Measurements from ENCODE around the gene PLBD2.

The PLBD2 gene, protein sequence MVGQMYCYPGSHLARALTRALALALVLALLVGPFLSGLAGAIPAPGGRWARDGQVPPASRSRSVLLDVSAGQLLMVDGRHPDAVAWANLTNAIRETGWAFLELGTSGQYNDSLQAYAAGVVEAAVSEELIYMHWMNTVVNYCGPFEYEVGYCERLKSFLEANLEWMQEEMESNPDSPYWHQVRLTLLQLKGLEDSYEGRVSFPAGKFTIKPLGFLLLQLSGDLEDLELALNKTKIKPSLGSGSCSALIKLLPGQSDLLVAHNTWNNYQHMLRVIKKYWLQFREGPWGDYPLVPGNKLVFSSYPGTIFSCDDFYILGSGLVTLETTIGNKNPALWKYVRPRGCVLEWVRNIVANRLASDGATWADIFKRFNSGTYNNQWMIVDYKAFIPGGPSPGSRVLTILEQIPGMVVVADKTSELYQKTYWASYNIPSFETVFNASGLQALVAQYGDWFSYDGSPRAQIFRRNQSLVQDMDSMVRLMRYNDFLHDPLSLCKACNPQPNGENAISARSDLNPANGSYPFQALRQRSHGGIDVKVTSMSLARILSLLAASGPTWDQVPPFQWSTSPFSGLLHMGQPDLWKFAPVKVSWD

DNA sequence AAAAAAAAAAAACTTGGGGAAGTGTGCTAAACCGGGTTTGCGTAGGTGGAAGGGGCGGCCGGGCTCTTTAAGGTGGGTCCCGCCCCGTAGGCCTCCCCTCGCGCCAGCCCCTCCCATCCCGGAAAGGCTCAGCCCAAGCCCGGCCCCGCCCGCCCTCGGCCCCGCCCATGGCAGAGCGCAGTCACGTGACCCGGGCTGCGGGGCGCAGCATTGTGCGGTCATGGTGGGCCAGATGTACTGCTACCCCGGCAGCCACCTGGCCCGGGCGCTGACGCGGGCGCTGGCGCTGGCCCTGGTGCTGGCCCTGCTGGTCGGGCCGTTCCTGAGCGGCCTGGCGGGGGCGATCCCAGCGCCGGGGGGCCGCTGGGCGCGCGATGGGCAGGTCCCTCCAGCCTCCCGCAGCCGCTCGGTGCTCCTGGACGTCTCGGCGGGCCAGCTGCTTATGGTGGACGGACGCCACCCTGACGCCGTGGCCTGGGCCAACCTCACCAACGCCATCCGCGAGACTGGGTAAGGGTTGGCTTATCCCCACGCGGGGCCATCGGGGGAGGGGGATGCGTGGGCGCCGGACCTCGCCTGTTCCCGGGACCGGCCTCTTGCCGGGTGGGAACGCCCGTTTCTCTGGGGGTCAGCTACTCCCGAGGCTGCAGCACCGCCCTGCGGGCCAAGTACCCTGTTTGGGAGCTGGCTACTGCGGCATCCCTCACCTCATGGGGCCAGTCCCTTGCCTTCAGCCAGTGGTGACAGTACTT is at the start of gene PLBD2:
Gene PLBD2 (plus strand): TSS at position 207 of the 752 bp plus-strand sequence. CDS start 14 bp downstream, at position 221.
- TF ChIP-seq, protein P1, sequence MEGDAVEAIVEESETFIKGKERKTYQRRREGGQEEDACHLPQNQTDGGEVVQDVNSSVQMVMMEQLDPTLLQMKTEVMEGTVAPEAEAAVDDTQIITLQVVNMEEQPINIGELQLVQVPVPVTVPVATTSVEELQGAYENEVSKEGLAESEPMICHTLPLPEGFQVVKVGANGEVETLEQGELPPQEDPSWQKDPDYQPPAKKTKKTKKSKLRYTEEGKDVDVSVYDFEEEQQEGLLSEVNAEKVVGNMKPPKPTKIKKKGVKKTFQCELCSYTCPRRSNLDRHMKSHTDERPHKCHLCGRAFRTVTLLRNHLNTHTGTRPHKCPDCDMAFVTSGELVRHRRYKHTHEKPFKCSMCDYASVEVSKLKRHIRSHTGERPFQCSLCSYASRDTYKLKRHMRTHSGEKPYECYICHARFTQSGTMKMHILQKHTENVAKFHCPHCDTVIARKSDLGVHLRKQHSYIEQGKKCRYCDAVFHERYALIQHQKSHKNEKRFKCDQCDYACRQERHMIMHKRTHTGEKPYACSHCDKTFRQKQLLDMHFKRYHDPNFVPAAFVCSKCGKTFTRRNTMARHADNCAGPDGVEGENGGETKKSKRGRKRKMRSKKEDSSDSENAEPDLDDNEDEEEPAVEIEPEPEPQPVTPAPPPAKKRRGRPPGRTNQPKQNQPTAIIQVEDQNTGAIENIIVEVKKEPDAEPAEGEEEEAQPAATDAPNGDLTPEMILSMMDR (IDR thresholded peaks at IDR 0.05; ENCODE audit: control insufficient read depth, extremely low read depth, insufficient read depth) = 0 out of 2 replicates have a peak, but pooled peaks have one; percentile 8
- peak; percentile 63 for DNase-seq (ENCODE audit: low read depth)

DNA sequence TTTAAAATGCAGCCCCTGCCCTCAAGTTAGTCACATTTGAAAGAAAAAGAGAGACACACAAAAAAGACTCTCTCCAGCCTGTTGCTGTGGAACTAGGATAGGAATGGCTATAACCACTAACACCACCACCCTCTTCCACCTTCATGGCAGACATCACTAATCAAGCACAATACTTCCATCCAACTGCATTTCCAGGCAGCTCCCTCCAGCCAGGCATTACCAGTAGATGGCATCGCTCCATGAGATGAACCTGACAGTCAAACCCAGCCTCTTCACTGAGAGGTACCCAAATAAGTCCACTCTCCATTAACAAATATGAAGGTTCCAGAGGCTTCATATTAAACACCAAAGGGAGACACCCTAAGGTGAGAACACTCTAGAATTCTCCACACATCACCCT is 47.9 kb upstream of the PLBD2 start:
- TF ChIP-seq, protein P1 (IDR thresholded peaks at IDR 0.05; ENCODE audit: control insufficient read depth, extremely low read depth, insufficient read depth) = peak; percentile 48
- no peak overlapping the region for H3K4me3 ChIP-seq (ENCODE audit: low read depth, low read length)
- DNase-seq (ENCODE audit: low read depth) = no peak

More for the DNA sequence above, at the start of gene PLBD2:
- H3K4me3 ChIP-seq (ENCODE audit: low read depth, low read length) = peak within 1 kb of the TSS; percentile 88

DNA sequence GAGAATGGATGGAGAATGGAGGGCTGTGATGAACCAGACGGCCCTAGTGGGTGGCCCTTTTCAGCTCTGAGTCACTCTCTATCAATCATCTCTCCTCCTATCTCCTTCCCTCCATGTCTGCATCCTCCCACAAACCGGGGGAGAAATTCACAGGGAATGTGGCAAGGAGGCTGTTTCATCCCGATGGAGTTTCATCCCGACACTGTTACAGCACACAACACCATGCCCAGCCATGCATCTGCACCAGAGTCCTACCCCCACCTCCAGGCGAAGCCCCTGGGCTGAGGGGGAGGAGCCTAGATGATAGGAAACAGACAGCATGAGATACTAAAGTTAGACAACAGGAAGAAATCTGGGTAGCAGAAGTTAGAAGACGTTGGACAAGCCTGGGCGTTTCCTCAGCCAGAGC is 44.3 kb upstream of the PLBD2 start:
- DNase-seq (ENCODE audit: low read depth) = no peak
- no peak overlapping the region for H3K4me3 ChIP-seq (ENCODE audit: low read depth, low read length)
- TF ChIP-seq, protein P1 (IDR thresholded peaks at IDR 0.05; ENCODE audit: control insufficient read depth, extremely low read depth, insufficient read depth) = no peak

DNA sequence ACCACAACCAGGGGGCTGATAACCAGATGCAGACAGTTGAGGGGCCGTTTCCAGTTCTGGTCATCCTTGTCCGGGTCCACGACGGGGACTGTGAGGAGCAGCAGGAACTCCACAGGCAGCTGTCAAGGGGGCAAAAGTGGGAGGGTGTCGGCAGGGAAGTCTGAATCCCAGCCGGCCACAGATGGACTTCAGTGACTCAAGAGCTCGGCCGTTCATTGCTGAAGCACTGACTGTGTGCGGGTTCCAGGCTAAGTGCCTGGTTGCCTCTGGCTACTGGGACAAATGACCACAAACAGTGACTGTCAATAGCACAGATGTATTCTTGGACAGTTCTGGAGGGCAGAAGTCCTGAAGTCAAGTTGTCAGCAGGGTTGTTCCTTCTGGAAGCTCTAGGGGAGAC is 43.0 kb upstream of the PLBD2 start:
- TF ChIP-seq, protein P1 (IDR thresholded peaks at IDR 0.05; ENCODE audit: control insufficient read depth, extremely low read depth, insufficient read depth) = no peak
- H3K4me3 ChIP-seq (ENCODE audit: low read depth, low read length) = no peak overlapping the region
- DNase-seq (ENCODE audit: low read depth) = no peak

DNA sequence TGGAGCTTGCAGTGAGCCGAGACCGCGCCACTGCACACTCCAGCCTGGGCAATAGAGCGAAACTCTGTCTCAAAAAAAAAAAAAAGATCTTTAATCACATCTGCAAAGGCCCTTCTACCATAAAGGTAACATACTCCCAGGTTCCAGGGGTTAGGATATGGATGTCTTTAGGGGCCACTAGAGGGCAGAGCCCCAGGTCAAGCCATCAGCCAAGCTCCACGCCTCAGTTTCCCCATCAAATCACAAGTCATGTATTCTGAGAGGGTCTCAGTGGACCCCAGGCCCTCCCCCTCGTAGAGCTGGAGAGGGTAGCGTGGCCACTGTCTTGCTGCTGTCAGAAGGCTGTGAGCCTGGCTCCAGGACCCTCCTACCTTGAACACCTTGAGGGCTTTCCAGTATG is 42.2 kb upstream of the PLBD2 start:
- TF ChIP-seq, protein P1 (IDR thresholded peaks at IDR 0.05; ENCODE audit: control insufficient read depth, extremely low read depth, insufficient read depth) = no peak; the same call in 1 of the 2 replicates
- no peak overlapping the region for H3K4me3 ChIP-seq (ENCODE audit: low read depth, low read length)
- DNase-seq (ENCODE audit: low read depth) = no peak

DNA sequence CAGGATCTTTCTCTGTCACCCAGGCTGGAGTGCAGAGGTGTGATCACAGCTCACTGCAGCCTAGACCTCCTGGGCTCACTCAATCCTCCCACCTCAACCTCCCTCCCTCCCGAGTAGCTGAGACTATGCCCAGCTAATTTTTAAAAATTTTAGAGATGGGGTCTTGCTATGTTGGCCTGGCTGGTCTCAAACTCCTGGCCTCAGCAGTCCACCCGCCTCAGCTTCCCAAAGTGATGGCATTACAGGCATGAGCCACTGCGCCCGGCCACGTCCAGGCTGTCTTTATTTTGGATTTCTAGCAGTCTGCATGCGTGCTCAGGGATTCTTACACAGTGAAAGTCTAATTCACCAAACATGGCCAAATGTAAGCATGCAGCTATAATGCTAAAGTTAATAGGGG is 41.3 kb upstream of the PLBD2 start:
- no peak for DNase-seq (ENCODE audit: low read depth)
- TF ChIP-seq, protein P1 (IDR thresholded peaks at IDR 0.05; ENCODE audit: control insufficient read depth, extremely low read depth, insufficient read depth) = no peak
- no peak overlapping the region for H3K4me3 ChIP-seq (ENCODE audit: low read depth, low read length)
